GM19467 (cell line): Measurements from ENCODE around the gene ATP2C2.
"Not testable (repeated sequence)": the region's sequence is repeated elsewhere in the genome, so short reads cannot be mapped to it uniquely, and the experiment has no call there.

Experiments
- ATAC-seq: cut with Tn5 transposase; IDR thresholded peaks from one replicate; pipeline ENCODE4 v1.9.1; 2021; ENCODE audit warnings: mild to moderate bottlenecking, moderate library complexity; ENCODE audit not compliant: unreplicated experiment

Gene ATP2C2

GRCh38 chr16:84392031-84392360 lies 23.7 kb downstream of the ATP2C2 start:
- ATAC-seq: no peak

DNA sequence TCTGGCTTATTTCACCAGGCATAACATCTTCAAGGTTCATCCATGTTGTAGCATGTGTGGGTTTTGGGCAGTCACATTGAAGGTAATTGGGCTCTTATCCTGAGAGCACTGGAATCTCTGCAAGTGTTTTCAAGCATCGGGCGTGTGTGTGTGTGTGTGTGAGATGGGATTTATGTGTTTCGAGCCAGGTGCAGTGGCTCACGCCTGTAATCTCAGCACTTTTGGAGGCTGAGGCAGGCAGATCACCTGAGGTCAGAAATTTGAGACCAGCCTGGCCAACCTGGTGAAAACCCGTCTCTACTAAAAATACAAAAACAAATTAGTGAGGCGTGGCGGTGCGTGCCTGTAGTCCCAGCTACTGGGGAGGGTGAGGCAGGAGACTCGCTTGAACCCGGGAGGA lies 27.7 kb downstream of the ATP2C2 start:
- not testable (repeated sequence) for ATAC-seq

- no peak for ATAC-seq
Measured at GRCh38 chr16:84396537-84397008, 28.2 kb downstream of the ATP2C2 start.

DNA sequence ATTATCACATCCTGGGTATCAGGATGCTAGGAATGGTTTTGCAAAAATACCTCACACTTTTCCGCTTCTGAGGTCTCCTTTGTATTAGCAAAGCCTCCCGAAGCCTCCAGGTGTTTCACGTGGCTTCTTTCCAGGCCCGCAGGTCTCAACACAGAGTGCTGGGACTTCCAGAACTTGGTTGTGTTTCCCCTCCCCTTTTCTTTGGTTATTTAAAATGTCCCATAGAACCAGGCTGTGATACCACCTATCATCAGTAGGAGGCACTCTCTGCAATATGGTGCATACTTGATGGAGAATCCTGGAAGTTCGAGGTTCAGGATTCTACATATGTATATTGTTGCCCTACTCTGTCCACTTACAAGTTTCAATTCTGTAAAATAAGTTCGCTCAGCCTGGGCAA lies 28.8 kb downstream of the ATP2C2 start:
- no peak for ATAC-seq

DNA sequence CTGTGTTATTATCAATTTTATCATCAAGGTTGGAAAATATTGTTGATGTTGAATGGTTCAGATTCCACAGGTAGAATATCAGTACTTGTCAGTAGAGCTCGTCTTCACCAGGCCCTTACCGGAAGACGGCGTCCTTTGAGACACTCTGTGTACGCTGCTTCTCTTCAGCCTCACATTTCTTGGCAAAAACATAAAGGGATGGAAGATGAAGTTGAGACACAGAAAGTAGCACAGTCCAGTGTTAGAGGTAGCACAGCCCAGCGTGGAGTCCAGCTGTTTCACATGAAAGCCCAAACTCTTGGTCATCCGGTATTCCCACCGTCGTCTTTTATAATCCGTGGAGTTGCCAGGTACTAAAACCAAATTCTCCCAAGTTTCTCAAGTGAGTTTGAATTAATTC lies 30.4 kb downstream of the ATP2C2 start:
- no peak for ATAC-seq

DNA sequence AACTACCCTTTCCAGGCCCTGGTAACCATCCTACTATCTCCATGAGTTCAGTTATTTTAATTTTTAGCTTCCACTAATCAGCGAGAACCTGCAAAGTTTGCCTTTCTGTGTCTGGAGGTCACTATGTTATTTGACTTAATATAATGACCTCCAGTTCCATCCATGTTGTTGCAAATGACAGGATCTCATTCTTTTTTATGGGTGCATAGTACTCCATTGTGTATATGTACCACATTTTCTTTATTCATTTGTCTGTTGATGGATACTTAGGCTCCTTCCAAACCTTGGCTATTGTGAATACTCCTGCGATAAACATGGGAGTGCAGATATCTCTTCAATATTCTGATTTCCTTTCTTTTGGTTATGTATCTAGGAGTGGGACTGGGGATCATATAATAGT lies 31.6 kb downstream of the ATP2C2 start:
- not testable (repeated sequence) for ATAC-seq

GRCh38 chr16:84403435-84403834 lies 35.1 kb downstream of the ATP2C2 start:
- ATAC-seq: not testable (repeated sequence)

DNA sequence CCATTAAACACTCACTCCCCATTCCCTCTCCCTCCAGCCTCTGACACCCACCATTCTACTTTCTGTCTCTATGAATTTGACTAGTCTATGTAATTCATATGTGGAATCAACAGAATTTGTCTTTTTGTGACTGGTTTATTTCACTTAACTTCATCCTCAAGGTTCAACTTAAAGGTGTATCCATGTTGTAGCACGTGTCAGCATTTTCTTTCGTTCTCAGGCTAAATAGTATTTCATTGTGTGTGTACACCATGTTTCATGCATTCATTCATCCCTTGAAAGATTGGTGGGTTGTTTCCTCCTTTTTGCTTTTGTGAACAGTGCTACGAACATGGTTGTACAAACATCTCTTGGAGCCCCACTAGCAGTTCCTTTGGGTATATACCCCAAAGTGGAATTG lies 36.0 kb downstream of the ATP2C2 start:
- ATAC-seq: no peak

DNA sequence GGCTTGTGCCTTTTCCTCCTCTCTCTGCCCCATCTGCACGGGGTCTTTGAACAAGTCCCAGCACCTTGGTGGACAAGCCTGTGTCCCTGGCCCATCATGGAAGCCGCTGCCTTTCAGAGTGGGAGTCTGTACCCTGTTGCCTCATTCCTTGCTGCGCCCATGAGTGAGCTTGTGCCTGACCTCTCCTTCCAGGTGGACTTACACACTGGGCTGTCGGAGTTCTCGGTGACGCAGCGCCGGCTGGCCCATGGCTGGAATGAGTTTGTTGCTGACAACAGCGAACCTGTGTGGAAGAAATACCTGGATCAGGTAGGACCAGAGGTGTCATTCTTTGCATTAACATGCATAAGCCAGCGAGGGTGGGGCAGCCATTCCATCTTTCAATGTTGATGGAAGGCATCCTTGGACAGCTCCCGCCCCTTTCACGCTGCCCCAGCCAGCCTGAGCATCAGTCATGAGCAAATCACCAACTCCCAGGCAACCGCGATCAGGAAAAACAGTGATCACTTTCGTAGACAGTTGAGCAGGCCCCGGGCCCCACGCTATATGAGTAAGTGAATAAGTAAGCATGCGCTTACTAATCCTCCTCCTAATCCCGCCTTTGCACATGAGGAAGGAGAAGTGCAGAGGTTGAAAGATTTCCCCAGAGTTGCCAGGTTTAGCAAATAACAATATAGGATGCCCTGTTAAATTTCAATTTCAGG lies 36.8 kb downstream of the ATP2C2 start:
- no peak for ATAC-seq

DNA sequence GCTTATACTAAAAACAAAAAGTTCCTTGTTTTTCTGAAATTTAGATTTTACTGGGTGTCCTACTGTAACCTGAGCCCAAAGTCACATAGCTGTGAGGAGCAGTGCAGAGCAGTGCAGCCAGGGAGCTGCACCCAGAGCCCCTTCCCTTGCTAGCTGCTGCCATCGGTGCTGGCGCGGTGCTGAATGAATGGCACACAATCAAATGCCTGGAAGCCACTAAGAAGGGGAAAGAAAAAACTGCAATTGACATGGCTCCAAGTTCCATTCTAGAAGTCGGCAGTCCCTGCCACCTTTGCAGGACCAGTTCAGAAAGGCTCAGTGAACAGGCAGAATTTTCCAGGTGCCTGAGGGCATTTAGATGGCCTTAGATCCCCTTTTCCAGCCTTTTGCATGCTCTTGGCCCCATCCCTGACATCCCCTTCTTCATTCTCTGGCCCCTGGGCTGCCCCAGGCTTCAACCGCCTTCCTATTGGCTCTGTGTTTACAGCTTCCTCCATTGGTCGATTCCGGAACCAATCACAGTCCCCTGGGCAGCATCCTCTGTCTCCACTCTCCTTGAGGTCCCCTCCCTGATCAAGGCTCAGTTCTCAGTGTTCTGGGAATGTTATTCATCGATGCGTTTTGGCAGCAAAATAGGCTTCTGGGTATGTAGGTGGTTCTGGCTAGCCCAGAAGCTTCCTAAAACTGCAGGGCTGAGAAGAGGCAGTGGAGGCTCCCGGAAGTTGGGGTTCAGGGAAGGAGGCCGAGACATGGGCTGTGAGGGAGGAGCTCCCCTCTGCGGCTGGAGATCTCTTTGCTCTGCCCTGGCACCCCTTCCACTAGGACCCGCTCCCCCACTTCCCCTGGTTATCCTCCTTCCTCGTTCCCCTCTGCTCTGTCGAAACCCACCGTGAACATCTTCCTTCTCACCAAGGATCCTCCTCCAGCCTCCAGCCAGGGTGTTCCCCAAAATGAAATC lies 37.9 kb downstream of the ATP2C2 start:
- no peak for ATAC-seq

- no peak for ATAC-seq
Measured at GRCh38 chr16:84407588-84408313, 39.4 kb downstream of the ATP2C2 start.

DNA sequence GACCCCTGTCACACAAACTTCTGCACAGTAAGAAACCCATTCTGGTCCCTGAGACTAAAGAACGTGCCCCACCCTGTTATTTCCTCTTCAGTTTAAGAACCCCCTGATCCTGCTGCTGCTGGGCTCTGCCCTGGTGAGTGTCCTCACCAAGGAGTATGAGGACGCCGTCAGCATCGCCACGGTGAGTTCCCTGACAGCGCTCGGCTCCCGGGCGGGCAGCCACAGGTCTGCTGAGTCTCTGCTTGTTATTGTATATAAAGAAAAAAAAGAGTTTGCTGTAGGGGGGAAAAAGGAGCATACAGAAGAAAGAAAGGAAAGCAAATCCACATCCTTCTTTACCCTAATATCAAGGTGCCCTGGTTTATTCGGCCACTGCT lies 40.0 kb downstream of the ATP2C2 start:
- ATAC-seq: no peak

GRCh38 chr16:84408856-84409255 lies 40.5 kb downstream of the ATP2C2 start:
- ATAC-seq: no peak

DNA sequence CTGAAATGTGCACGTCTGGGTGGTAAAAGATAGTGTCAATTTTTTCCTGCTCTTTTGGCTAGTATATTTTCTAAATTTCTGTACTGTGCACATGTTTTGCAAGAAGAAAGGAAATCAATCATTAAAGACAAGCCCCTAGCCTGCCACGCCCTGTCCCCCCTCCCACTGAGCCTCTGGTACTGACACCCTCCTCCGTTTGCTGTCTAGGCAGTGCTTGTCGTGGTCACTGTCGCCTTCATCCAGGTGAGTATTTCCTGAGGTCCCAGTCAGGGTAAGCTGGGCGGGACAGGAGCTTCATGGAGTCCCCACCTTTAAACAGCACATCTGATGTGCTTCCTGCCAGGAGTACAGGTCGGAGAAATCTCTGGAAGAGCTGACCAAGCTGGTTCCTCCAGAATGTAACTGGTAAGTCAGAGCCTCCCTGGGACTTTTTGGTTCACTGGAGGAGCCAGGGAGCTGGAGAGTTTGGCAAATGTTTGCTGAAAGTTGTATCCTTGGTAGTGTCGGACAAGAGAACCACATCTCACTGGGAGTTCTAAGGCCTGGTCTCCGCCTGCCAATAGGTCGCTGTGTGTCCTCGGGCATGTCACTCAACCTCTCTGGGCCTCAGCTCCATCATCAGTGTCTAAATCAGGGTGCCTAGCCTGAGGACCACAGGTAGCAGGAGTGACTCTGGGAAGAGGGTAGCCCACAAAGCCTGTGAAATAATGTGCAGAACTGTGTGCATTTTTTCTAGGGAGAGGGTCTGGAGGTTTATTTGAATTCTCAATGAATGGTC lies 42.2 kb downstream of the ATP2C2 start:
- ATAC-seq: no peak

GRCh38 chr16:84411768-84412167 lies 43.4 kb downstream of the ATP2C2 start:
- ATAC-seq: no peak

DNA sequence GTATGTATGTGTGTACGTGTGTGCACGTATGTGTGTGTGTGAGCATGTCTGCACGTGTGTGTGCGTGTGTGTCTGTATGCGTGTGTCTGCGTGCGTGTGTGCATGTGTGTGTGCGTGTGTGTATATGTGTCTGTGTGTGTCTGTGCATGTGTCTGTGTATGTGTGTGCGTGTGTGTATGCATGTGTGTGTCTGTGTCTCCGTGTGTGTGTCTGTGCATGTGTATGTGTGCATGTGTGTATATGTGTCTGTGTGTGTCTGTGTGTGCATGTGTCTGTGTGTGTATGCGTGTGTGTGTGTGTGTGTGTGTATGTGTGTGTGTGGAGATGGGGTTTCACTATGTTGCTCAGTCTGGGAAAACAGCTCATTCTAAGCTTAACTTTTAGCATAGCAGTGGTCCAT lies 43.9 kb downstream of the ATP2C2 start:
- no peak for ATAC-seq

- ATAC-seq: no peak
Measured at GRCh38 chr16:84413244-84414004, 45.1 kb downstream of the ATP2C2 start.

DNA sequence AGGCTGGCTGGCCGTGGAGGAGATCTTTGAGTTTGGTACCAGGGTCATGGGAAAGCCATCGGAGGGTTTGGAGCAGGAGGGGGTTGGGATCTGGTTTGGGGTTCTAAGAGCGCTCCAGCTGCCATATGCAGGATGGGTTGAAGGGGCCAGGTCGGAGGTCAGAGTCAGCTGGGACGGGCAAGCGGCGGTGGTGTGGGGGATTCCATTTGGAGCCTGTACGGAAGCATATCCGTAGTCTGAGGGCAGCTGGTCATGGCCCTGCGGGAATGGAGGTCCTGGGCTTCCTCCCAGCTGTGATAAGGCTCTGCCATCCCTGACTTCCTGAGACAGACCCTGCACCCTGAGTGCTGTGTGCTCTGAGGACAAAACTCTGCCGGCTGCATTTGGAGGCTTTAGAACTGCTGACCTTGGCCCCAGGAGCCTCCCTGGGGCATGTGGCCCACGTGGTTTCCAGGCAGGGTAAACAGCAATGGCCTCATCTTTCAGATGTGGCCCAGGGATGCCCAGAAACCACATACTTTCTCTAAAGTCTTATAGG lies 46.5 kb downstream of the ATP2C2 start:
- ATAC-seq: no peak

DNA sequence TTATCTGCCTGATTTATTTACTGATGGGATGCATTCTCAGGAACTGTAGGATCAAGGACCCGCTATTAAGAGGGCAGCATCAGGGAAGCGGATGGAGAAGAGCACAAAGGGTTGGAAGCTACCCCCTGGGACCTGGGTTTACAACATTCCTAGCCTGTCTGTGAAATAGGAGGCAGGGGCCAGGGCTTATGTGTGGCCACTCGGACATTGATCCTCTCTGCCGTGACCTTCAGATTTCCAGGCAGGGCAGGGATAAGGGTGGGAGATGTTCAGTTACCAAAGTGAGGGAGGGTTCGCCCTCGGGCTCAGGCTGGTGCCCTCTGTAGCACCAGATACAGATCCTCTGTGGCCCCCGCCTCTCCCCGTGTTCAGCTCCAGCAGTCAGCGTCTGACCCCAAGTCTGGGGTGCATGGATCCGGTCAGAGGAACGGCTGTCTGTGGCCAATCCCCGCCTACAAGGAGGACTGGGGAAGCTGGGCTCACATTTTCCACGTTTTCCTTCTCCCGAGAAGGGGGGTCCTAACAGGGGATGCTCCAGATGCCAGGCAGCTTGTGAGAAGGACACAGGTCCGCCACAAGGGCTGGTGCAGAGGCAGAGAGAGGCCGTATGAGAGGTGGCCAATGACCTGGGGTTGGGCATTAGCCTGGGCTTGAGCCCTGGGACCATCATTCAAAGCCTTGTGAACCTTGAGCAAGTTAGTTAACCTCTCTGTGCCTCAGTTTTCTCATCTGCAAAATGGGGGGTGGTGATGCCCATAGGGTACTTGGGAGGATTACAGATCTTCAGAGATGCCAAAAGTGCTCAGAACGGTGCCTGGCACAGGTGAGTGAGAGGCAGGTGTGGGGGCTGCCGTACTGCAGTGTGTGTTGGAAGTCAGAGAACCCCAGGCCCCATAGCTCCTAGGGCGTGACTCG lies 48.3 kb downstream of the ATP2C2 start:
- ATAC-seq: no peak
